ENCODE results near the gene NTNG1. TPM values are rescaled to one million over a fixed set of nuclear protein-coding genes. Genes with fewer than 3 reads are reported as not detected.

NTNG1 gene
- total and polyA plus RNA-seq, 2 of the 4 experiments (the other 2 are of a cell fraction), result 1.2 to 2.3 TPM

DNA sequence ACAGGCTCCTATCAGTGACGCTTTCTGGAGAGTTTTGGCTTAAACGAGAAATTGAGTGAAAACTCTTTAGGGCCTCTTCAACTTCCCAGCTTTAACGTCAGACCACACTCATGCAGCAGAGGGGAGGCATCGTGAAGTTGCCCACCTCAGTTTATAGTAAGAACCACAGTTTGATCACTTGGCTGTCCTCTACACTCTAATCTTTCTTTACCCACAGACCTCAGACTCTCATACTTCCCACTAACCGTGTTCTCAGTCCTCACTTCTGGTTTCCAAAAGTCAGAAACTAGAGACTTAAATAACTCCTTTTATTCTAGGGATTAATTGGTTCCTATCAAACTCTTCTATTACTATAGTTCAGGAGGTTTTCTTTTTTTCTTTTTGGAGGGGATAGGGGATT, 302.2 kb downstream of the NTNG1 start:
- no peak overlapping the region for H2BK120ac ChIP-seq (ENCODE audit: low read depth, low read length)
- TF ChIP-seq MXI1 (IDR thresholded peaks at IDR 0.05; ENCODE audit: borderline replicate concordance, low read depth, low read length), result no peak
- no peak for TF ChIP-seq SMC3 (IDR thresholded peaks at IDR 0.05; ENCODE audit: low read depth, low read length)
- no peak for TF ChIP-seq MAFK (IDR thresholded peaks at IDR 0.05; ENCODE audit: low read depth, low read length)
- TF ChIP-seq, protein P1, sequence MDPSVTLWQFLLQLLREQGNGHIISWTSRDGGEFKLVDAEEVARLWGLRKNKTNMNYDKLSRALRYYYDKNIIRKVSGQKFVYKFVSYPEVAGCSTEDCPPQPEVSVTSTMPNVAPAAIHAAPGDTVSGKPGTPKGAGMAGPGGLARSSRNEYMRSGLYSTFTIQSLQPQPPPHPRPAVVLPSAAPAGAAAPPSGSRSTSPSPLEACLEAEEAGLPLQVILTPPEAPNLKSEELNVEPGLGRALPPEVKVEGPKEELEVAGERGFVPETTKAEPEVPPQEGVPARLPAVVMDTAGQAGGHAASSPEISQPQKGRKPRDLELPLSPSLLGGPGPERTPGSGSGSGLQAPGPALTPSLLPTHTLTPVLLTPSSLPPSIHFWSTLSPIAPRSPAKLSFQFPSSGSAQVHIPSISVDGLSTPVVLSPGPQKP (IDR thresholded peaks at IDR 0.05; ENCODE audit: borderline replicate concordance, low read depth, low read length), result no peak
- TF ChIP-seq, protein P2, sequence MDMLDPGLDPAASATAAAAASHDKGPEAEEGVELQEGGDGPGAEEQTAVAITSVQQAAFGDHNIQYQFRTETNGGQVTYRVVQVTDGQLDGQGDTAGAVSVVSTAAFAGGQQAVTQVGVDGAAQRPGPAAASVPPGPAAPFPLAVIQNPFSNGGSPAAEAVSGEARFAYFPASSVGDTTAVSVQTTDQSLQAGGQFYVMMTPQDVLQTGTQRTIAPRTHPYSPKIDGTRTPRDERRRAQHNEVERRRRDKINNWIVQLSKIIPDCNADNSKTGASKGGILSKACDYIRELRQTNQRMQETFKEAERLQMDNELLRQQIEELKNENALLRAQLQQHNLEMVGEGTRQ (IDR thresholded peaks at IDR 0.05; ENCODE audit: low read depth, low read length), result no peak
- TF ChIP-seq POLR2A (IDR thresholded peaks at IDR 0.05; ENCODE audit: low read depth, low read length), result no peak
- no peak for TF ChIP-seq RCOR1 (IDR thresholded peaks at IDR 0.05; ENCODE audit: insufficient replicate concordance, low read length)
- TF ChIP-seq, protein P3, sequence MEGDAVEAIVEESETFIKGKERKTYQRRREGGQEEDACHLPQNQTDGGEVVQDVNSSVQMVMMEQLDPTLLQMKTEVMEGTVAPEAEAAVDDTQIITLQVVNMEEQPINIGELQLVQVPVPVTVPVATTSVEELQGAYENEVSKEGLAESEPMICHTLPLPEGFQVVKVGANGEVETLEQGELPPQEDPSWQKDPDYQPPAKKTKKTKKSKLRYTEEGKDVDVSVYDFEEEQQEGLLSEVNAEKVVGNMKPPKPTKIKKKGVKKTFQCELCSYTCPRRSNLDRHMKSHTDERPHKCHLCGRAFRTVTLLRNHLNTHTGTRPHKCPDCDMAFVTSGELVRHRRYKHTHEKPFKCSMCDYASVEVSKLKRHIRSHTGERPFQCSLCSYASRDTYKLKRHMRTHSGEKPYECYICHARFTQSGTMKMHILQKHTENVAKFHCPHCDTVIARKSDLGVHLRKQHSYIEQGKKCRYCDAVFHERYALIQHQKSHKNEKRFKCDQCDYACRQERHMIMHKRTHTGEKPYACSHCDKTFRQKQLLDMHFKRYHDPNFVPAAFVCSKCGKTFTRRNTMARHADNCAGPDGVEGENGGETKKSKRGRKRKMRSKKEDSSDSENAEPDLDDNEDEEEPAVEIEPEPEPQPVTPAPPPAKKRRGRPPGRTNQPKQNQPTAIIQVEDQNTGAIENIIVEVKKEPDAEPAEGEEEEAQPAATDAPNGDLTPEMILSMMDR (conservative IDR thresholded peaks at IDR 0.05; ENCODE audit: low read depth, low read length), result no peak
- TF ChIP-seq NFE2L2 (IDR thresholded peaks at IDR 0.05; ENCODE audit: low read depth, low read length), result no peak
- TF ChIP-seq MAZ (IDR thresholded peaks at IDR 0.05; ENCODE audit: borderline replicate concordance, low read depth, low read length), result no peak
- TF ChIP-seq CEBPB (IDR thresholded peaks at IDR 0.05; ENCODE audit: low read depth, low read length), result no peak
- TF ChIP-seq CHD1 (IDR thresholded peaks at IDR 0.05; ENCODE audit: low read depth, low read length), result no peak
- TF ChIP-seq RFX5 (IDR thresholded peaks at IDR 0.05; ENCODE audit: low read depth, low read length), result no peak
- no peak for TF ChIP-seq BHLHE40 (IDR thresholded peaks at IDR 0.05; ENCODE audit: low read depth, low read length)
- no peak for TF ChIP-seq FOS (IDR thresholded peaks at IDR 0.05; ENCODE audit: low read depth, low read length)
- TF ChIP-seq RAD21 (IDR thresholded peaks at IDR 0.05; ENCODE audit: low read length), result no peak
- ATAC-seq (ENCODE audit: low read depth), result no peak

More for the DNA sequence above, 302.2 kb downstream of the NTNG1 start:
- DNase-seq, result no peak
- H3K27me3 ChIP-seq (ENCODE audit: control insufficient read depth, insufficient read depth, low read length), result no peaks in the 10 kb centered on the region
- no peak overlapping the region for H2AK5ac ChIP-seq (ENCODE audit: low read depth, low read length)
- no peak overlapping the region for H2AK9ac ChIP-seq (replicated peaks; ENCODE audit: low read depth, low read length, poor library complexity)
- no peak overlapping the region for H2AFZ ChIP-seq (replicated peaks; ENCODE audit: low read length, poor library complexity)
- no peak overlapping the region for H3K4me2 ChIP-seq (ENCODE audit: low read depth, low read length)
- H3K27ac ChIP-seq (ENCODE audit: insufficient read depth, low read length), result no peak overlapping the region
- no peak overlapping the region for H3K56ac ChIP-seq (ENCODE audit: extremely low read depth, insufficient read depth, low read length)
- dilution Hi-C loops (cut with HindIII; ENCODE audit: low sequenced_read_pairs, unreplicated experiment), result no loop called here
- H4K5ac ChIP-seq (ENCODE audit: low read depth, low read length), result no peak overlapping the region
- no peaks in the 10 kb centered on the region for H3K4me1 ChIP-seq (ENCODE audit: control insufficient read depth, insufficient read depth, low read length)
- H2BK5ac ChIP-seq (ENCODE audit: low read depth, low read length, poor library complexity, severe bottlenecking), result no peak overlapping the region
- no peaks in the 10 kb centered on the region for H3K9me1 ChIP-seq (ENCODE audit: insufficient read depth, low read length)
- no peak overlapping the region for H2BK20ac ChIP-seq (ENCODE audit: low read depth, low read length)
- in situ Hi-C loops (cut with MboI; ENCODE audit: low sequenced_read_pairs), result no loop called here
- H3K9ac ChIP-seq (ENCODE audit: low read depth, low read length), result no peak overlapping the region
- ChIA-PET POLR2A (ENCODE audit: unreplicated experiment) (no interaction called here), CTCF (no interaction called here)
- no peak overlapping the region for H3K14ac ChIP-seq (replicated peaks; ENCODE audit: low read depth, low read length)
- no peak overlapping the region for H2BK15ac ChIP-seq (ENCODE audit: low read depth, low read length)
- H4K8ac ChIP-seq (ENCODE audit: low read depth in 2 of 2, low read length in 2 of 2), result no peak overlapping the region
- H3K4ac ChIP-seq (ENCODE audit: low read depth, low read length), result no peak overlapping the region
- no TSS peak for BruUV-seq (replicated peaks)
- H3K4me3 ChIP-seq (ENCODE audit: insufficient read depth, low read depth, low read length), result no peak overlapping the region
- WGBS, 2 experiments (ENCODE audit: extremely low coverage in 2 of 2, insufficient read length in 1 of 2), result no CpG with 5 or more reads among the region's 5 CpGs
- no peaks in the 10 kb centered on the region for H3K36me3 ChIP-seq (ENCODE audit: control insufficient read depth, insufficient read depth, low read length)
- H3K79me1 ChIP-seq (ENCODE audit: low read depth in 1 of 2, low read length in 2 of 2), result no peaks in the 10 kb centered on the region
- intact Hi-C loops (cut with micrococcal nuclease), result no loop called here
- H4K20me1 ChIP-seq (ENCODE audit: insufficient read depth, low read length), result no peaks in the 10 kb centered on the region
- no peak overlapping the region for H3K18ac ChIP-seq (ENCODE audit: low read depth, low read length)
- H3K9me3 ChIP-seq (ENCODE audit: control insufficient read depth, insufficient read depth, low read length), result no peaks in the 10 kb centered on the region
- H3K23ac ChIP-seq (ENCODE audit: low read depth, low read length), result no peak overlapping the region
- H4K91ac ChIP-seq (ENCODE audit: insufficient read depth, low read depth, low read length), result no peak overlapping the region

All from IMR-90 (cell line).